Smooth muscle cell (in vitro differentiated cells): Measurements from ENCODE around the gene CDRT4. TPM values are rescaled to one million over a fixed set of nuclear protein-coding genes. Genes with fewer than 3 reads are reported as not detected.

Experiments used
- DNase-seq: peaks from one replicate; lab custom pipeline; 2025; ENCODE audit not compliant: unreplicated experiment; lab: John Stamatoyannopoulos, UW
- H2AFZ ChIP-seq: fragments of 200-600 bp; sonication (generic); 2 replicates; pipeline ENCODE4 v1.6.0; 2016; ENCODE audit warnings: antibody characterized with exemption, low read depth, mild to moderate bottlenecking
- H3F3A ChIP-seq: fragments of 200-600 bp; sonication (generic); 2 replicates; pipeline ENCODE4 v1.6.0; 2017; ENCODE audit warnings: antibody characterized with exemption, low read depth
- H3K27ac ChIP-seq: fragments of 200-600 bp; sonication (generic); 2 replicates; pipeline ENCODE4 v1.5.1; 2016; ENCODE audit warnings: low read depth, mild to moderate bottlenecking
- H3K27me3 ChIP-seq: fragments of 200-600 bp; sonication (generic); 2 replicates; pipeline ENCODE4 v1.6.1; 2016; ENCODE audit warnings: low read depth, mild to moderate bottlenecking
- H3K36me3 ChIP-seq: fragments of 200-600 bp; sonication (generic); 2 replicates; pipeline ENCODE4 v1.5.1; 2016; ENCODE audit warnings: low read depth
- H3K4me1 ChIP-seq: fragments of 200-600 bp; sonication (generic); 2 replicates; pipeline ENCODE4 v1.5.1; 2016; ENCODE audit warnings: low read depth
- H3K4me2 ChIP-seq: fragments of 200-600 bp; sonication (generic); 2 replicates; pipeline ENCODE4 v1.6.0; 2016; ENCODE audit warnings: mild to moderate bottlenecking
- H3K4me3 ChIP-seq: fragments of 200-600 bp; sonication (generic); 2 replicates; pipeline ENCODE4 v1.5.1; 2016; ENCODE audit warnings: mild to moderate bottlenecking
- H3K79me2 ChIP-seq: fragments of 200-600 bp; sonication (generic); 2 replicates; pipeline ENCODE4 v1.6.0; 2016; ENCODE audit warnings: low read depth, mild to moderate bottlenecking
- H3K9ac ChIP-seq: fragments of 200-600 bp; sonication (generic); 2 replicates; pipeline ENCODE4 v1.6.0; 2016; ENCODE audit warnings: low read depth
- H3K9me3 ChIP-seq: fragments of 200-600 bp; sonication (generic); replicated peaks from 2 replicates; pipeline ENCODE4 v1.5.1; 2016; ENCODE audit warnings: low read depth
- H4K20me1 ChIP-seq: fragments of 200-600 bp; sonication (generic); 2 replicates; pipeline ENCODE4 v1.6.0; 2016; ENCODE audit warnings: low read depth
- WGBS: methylation state at CpG from one replicate; pipeline ENCODE4 v1.1.7; 2016; ENCODE audit warnings: low lambda C conversion rate; 5-methylcytosine and 5-hydroxymethylcytosine counted together
- polyA plus RNA-seq: library from polyadenylated mRNA; unstranded; fragments of >200 nt; fragmentation: Nextera tagmentation; extraction: Ambion mirVana; gene quantifications from 2 replicates; pipeline ENCODE4 v1.2.1, GENCODE V29; 2016
- total RNA-seq: library from RNA; depleted of rRNA; stranded (reverse); fragments of >200 nt; gene quantifications from 2 replicates; pipeline ENCODE4 v1.2.3, GENCODE V29; 2014
- TF ChIP-seq, protein P1 (sequence below): fragments of 200-600 bp; sonication (generic); IDR thresholded peaks from 2 replicates; pipeline ENCODE4 v1.5.1; 2017; ENCODE audit warnings: borderline replicate concordance, mild to moderate bottlenecking, antibody characterized with exemption; ENCODE audit not compliant: insufficient read depth, poor library complexity, severe bottlenecking

The CDRT4 gene
- total and polyA plus RNA-seq, 2 experiments from 2014 or later = 0.45 to 4.2 TPM

- peaks cover 24% of the 10 kb centered on the region for H3F3A ChIP-seq
- no peak for DNase-seq
- WGBS = 21% methylated on average over 3 of the region's 3 CpGs
- no peak overlapping the region for H3K4me3 ChIP-seq
- peak overlapping the region; percentile 54 for H3K27ac ChIP-seq
- TF ChIP-seq, protein P1, sequence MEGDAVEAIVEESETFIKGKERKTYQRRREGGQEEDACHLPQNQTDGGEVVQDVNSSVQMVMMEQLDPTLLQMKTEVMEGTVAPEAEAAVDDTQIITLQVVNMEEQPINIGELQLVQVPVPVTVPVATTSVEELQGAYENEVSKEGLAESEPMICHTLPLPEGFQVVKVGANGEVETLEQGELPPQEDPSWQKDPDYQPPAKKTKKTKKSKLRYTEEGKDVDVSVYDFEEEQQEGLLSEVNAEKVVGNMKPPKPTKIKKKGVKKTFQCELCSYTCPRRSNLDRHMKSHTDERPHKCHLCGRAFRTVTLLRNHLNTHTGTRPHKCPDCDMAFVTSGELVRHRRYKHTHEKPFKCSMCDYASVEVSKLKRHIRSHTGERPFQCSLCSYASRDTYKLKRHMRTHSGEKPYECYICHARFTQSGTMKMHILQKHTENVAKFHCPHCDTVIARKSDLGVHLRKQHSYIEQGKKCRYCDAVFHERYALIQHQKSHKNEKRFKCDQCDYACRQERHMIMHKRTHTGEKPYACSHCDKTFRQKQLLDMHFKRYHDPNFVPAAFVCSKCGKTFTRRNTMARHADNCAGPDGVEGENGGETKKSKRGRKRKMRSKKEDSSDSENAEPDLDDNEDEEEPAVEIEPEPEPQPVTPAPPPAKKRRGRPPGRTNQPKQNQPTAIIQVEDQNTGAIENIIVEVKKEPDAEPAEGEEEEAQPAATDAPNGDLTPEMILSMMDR = no peak
- no peaks in the 10 kb centered on the region for H3K9me3 ChIP-seq
- no peaks in the 10 kb centered on the region for H3K27me3 ChIP-seq
- no peak overlapping the region for H3K9ac ChIP-seq
- peaks cover 10% of the 10 kb centered on the region for H4K20me1 ChIP-seq
- H2AFZ ChIP-seq = no peak overlapping the region
- H3K4me1 ChIP-seq = peaks cover 19% of the 10 kb centered on the region
- no peaks in the 10 kb centered on the region for H3K79me2 ChIP-seq
- no peak overlapping the region for H3K4me2 ChIP-seq
- no peaks in the 10 kb centered on the region for H3K36me3 ChIP-seq
Observed at GRCh38 chr17:15510361-15510760, 42.9 kb upstream of the CDRT4 start.

DNA sequence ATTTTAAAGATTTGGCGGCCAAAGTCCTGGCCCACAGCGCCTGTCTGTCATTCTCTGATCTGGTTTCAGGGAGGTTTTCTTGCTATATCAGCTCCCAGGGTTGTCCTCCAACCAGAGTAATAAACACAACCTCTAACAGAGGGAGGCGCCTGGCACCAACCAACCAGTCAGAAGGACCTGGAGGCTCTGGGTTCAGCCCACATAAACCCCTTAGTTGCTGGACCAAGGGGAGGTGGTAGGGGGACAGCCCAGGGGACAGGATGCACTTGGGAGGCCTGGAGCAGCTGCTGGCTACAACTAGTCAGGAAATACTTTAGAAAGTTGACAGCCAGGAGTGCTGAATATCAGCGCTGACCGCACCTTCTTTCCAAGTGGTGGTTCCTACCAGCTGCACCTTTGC is 41.7 kb upstream of the CDRT4 start:
- Histone ChIP-seq H3K4me2 (no peak overlapping the region), H3K36me3 (no peaks in the 10 kb centered on the region), H3K27ac (no peak overlapping the region), H3K9ac (no peak overlapping the region), H3K79me2 (no peaks in the 10 kb centered on the region), H3K27me3 (no peaks in the 10 kb centered on the region), H3K9me3 (no peaks in the 10 kb centered on the region), H3K4me1 (peaks cover 13% of the 10 kb centered on the region), H2AFZ (no peak overlapping the region), H3F3A (peaks cover 12% of the 10 kb centered on the region), H4K20me1 (peaks cover 7% of the 10 kb centered on the region), H3K4me3 (no peak overlapping the region)
- TF ChIP-seq, protein P1 = no peak
- DNase-seq = no peak
- WGBS = 97% methylated on average over 5 of the region's 5 CpGs

DNA sequence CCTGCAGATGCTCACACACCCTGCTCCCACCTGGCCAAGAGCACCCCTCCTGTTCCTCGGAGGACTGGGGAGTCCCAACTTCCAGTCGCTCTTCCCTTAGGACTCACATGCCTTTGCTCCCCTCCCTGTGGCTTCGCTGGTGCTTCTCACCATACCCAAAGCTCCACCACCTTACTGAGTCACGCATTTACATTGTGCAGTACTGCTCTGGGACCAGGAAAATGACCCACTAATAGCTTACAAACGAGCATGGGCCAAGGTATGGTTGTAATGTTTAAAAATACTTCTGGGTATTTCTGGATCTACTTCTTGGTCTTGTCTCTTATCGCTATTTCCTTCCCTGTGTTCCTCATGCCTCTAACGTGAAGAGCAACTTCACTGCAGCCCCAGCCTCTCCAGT is 41.0 kb upstream of the CDRT4 start:
- no peak for DNase-seq
- no peak overlapping the region for H3K4me2 ChIP-seq
- H3K36me3 ChIP-seq = no peaks in the 10 kb centered on the region
- TF ChIP-seq, protein P1 = no peak
- peaks cover 6% of the 10 kb centered on the region for H3K4me1 ChIP-seq
- H4K20me1 ChIP-seq = peaks cover 6% of the 10 kb centered on the region
- 68% methylated on average over 7 of the region's 7 CpGs for WGBS
- H3K4me3 ChIP-seq = no peak overlapping the region
- H3F3A ChIP-seq = peaks cover 7% of the 10 kb centered on the region
- no peaks in the 10 kb centered on the region for H3K9me3 ChIP-seq
- H3K79me2 ChIP-seq = no peaks in the 10 kb centered on the region
- H3K27ac ChIP-seq = no peak overlapping the region
- H2AFZ ChIP-seq = no peak overlapping the region
- H3K9ac ChIP-seq = no peak overlapping the region
- H3K27me3 ChIP-seq = no peaks in the 10 kb centered on the region

- no peaks in the 10 kb centered on the region for H3K36me3 ChIP-seq
- TF ChIP-seq, protein P1 = no peak
- peaks cover 5% of the 10 kb centered on the region for H3F3A ChIP-seq
- no peaks in the 10 kb centered on the region for H3K27me3 ChIP-seq
- H3K4me2 ChIP-seq = no peak overlapping the region
- DNase-seq = no peak
- H3K9me3 ChIP-seq = no peaks in the 10 kb centered on the region
- WGBS = 90% methylated on average over 3 of the region's 3 CpGs
- H2AFZ ChIP-seq = no peak overlapping the region
- H3K4me1 ChIP-seq = peaks cover under 1% of the 10 kb centered on the region
- no peaks in the 10 kb centered on the region for H3K79me2 ChIP-seq
- H4K20me1 ChIP-seq = peaks cover 6% of the 10 kb centered on the region
- H3K9ac ChIP-seq = no peak overlapping the region
- no peak overlapping the region for H3K27ac ChIP-seq
- no peak overlapping the region for H3K4me3 ChIP-seq
Observed at GRCh38 chr17:15507896-15508295, 40.5 kb upstream of the CDRT4 start.
